ENCODE data around the gene UBE2H. TPM values are rescaled to one million over a fixed set of nuclear protein-coding genes. Genes with fewer than 3 reads are reported as not detected.

UBE2H gene
- total RNA-seq, 1 experiment from 2014 or later, result 28.8 TPM

DNA sequence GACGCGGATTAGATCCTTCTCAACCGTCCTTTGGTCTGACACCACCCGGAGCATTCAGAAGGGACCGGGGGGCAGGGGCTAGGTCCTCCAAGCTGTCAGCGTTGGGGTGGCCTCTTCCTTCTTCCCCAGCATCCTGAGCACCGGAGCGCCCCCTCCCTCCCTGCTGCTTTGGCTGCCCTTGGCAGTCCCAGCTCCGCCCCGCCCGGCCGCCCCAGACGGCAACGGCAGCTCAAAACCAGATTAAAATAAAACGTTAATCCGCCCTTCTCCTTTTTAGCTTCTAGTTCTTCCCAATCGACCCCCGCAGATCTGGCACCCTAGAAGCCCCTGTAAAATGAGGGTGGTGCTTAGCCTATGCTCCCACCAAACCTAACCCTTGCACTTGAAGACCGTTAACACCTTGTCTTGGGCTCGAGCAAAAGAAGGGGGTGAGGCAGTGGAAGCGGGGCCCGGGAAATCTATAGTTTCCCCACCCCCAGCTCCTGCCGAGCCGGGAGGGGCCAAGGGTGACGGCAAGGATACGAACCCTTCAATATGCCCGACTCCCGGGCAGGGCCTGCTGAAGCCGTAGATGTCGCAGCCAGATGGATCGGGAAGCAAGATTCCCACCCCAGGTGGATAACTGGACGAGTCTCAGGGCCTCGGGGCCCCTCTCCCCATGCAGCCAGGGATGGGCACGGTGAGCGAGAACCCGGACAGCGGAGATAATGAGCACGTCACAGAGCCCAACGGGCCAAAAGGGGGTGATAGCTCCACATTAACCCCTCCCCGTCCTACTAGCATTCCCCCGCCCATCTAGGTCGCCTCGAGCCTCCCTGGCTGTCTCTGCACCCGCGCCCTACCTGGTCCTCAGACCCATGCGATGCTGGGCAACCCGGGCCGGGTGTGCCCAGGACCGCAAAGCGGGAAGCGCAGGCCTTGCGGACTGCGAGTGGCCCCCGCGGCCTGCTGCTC is 171.5 kb downstream of the UBE2H start:
- peak overlapping the region; percentile 63 for H3K4me3 ChIP-seq (ENCODE audit: low read depth, low read length, poor library complexity, severe bottlenecking)

More for the DNA sequence above, 171.5 kb downstream of the UBE2H start:
- POLR2A ChIA-PET (ENCODE audit: low non-redundant PET), result no interaction called here
- CTCF ChIA-PET, result no interaction called here
- intact Hi-C loops (cut with micrococcal nuclease; ENCODE audit: unreplicated experiment), result no loop called here
- peaks cover 27% of the 10 kb centered on the region for H3K4me1 ChIP-seq (ENCODE audit: insufficient read depth, low read length, poor library complexity, severe bottlenecking)
- H3K36me3 ChIP-seq (ENCODE audit: insufficient read depth, low read length, poor library complexity, severe bottlenecking), result no peaks in the 10 kb centered on the region
- H3K27ac ChIP-seq (ENCODE audit: low read depth, low read length, poor library complexity, severe bottlenecking), result no peak overlapping the region
- DNase-seq (ENCODE audit: low spot score), result peak; percentile 48
- TF ChIP-seq EZH2 (IDR thresholded peaks at IDR 0.05; ENCODE audit: borderline replicate concordance, low read depth, low read length, poor library complexity, severe bottlenecking), result peak; percentile 79
- TF ChIP-seq, protein P1, sequence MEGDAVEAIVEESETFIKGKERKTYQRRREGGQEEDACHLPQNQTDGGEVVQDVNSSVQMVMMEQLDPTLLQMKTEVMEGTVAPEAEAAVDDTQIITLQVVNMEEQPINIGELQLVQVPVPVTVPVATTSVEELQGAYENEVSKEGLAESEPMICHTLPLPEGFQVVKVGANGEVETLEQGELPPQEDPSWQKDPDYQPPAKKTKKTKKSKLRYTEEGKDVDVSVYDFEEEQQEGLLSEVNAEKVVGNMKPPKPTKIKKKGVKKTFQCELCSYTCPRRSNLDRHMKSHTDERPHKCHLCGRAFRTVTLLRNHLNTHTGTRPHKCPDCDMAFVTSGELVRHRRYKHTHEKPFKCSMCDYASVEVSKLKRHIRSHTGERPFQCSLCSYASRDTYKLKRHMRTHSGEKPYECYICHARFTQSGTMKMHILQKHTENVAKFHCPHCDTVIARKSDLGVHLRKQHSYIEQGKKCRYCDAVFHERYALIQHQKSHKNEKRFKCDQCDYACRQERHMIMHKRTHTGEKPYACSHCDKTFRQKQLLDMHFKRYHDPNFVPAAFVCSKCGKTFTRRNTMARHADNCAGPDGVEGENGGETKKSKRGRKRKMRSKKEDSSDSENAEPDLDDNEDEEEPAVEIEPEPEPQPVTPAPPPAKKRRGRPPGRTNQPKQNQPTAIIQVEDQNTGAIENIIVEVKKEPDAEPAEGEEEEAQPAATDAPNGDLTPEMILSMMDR (conservative IDR thresholded peaks at IDR 0.05; ENCODE audit: low read depth, low read length), result no peak
- no TSS peak for BruUV-seq (replicated peaks)
- H3K27me3 ChIP-seq (replicated peaks; ENCODE audit: insufficient read depth, low read depth, low read length, poor library complexity), result peaks cover 76% of the 10 kb centered on the region
- no peaks in the 10 kb centered on the region for H3K9me3 ChIP-seq (ENCODE audit: low read depth, low read length, poor library complexity, severe bottlenecking)

Other genes with a start within 250 kb of the UBE2H start
- gene ZC3HC1, start 98.4 kb upstream of the UBE2H start, total RNA-seq (2021), result 34.1 and 40.7 TPM in 2 replicates
- gene KLHDC10, start 117.6 kb upstream of the UBE2H start, total RNA-seq (2021), result 31.4 and 37.5 TPM in 2 replicates

All from A673 (cell line).